ENCODE measurements around the gene PLCL2. TPM values are rescaled to one million over a fixed set of nuclear protein-coding genes. Genes with fewer than 3 reads are reported as not detected.

Gene PLCL2
- total RNA-seq, 1 donor from 2014 or later, result 5.6 TPM

- TF ChIP-seq, protein P1, sequence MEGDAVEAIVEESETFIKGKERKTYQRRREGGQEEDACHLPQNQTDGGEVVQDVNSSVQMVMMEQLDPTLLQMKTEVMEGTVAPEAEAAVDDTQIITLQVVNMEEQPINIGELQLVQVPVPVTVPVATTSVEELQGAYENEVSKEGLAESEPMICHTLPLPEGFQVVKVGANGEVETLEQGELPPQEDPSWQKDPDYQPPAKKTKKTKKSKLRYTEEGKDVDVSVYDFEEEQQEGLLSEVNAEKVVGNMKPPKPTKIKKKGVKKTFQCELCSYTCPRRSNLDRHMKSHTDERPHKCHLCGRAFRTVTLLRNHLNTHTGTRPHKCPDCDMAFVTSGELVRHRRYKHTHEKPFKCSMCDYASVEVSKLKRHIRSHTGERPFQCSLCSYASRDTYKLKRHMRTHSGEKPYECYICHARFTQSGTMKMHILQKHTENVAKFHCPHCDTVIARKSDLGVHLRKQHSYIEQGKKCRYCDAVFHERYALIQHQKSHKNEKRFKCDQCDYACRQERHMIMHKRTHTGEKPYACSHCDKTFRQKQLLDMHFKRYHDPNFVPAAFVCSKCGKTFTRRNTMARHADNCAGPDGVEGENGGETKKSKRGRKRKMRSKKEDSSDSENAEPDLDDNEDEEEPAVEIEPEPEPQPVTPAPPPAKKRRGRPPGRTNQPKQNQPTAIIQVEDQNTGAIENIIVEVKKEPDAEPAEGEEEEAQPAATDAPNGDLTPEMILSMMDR (IDR thresholded peaks at IDR 0.05), result no peak
- TF ChIP-seq POLR2A (IDR thresholded peaks at IDR 0.05) (no peak), POLR2AphosphoS5 (IDR thresholded peaks at IDR 0.05; ENCODE audit: insufficient read depth in 1 of 2, low read depth in 1 of 2) (no peak)
- Histone ChIP-seq H3K36me3 (no peaks in the 10 kb centered on the region), H3K27ac (no peak overlapping the region), H3K4me3 (no peak overlapping the region), H3K27me3 (no peaks in the 10 kb centered on the region), H3K9me3 (no peaks in the 10 kb centered on the region), H3K4me1 (no peaks in the 10 kb centered on the region)
- intact Hi-C loops (cut with DNase I), result no loop called here
- no peak for DNase-seq (ENCODE audit: extremely low spot score in 2 of 2)
Observed at GRCh38 chr3:17079933-17080332, 195.2 kb downstream of the PLCL2 start.

DNA sequence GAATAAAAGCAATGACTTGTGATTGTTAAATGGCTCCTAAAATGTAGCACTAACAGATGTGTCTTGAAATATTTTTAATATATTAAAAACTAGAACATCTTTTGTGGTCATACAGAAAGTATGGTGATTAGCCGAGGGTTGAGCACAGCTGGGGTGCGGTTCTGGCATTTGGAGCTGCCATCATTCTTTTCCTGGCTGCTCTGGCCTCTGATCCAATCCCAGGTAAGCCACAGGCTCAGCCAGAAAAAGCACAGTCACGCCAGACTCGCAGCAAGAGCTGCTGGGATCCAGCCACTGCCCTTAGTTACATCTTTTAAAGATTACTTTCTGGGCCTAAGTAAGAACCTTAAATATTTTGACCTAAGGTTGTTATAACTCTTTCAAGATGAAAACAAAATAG, 196.8 kb downstream of the PLCL2 start:
- no peaks in the 10 kb centered on the region for H3K27me3 ChIP-seq

DNA sequence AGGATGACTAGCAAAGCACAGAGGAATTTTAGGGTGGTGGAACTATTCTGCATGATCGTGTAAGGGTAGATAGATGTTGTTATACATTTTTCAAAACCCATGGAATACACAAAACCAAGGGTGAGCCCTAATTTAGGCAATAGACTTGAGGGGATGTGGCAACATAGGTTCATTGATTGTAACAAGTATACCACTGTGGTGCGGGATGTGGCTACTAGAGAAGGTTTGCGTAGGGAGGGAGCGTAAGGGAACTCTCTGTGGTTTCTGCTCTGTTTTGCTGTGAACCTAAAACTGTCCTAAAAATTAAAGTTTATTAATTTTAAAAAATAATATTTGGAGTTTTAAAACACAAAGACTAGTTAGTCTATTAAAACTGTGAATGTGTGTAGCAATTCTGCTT, 202.8 kb downstream of the PLCL2 start:
- peaks cover 18% of the 10 kb centered on the region for H3K4me1 ChIP-seq
- no peaks in the 10 kb centered on the region for H3K9me3 ChIP-seq
- H3K4me3 ChIP-seq, result no peak overlapping the region
- no peaks in the 10 kb centered on the region for H3K36me3 ChIP-seq
- no peak for TF ChIP-seq POLR2AphosphoS5 (IDR thresholded peaks at IDR 0.05; ENCODE audit: insufficient read depth in 1 of 2, low read depth in 1 of 2)
- no peak for TF ChIP-seq POLR2A (IDR thresholded peaks at IDR 0.05)
- TF ChIP-seq, protein P1 (IDR thresholded peaks at IDR 0.05), result no peak
- intact Hi-C loops (cut with DNase I), result no loop called here
- no peak for DNase-seq (ENCODE audit: extremely low spot score in 2 of 2)
- no peaks in the 10 kb centered on the region for H3K27me3 ChIP-seq
- no peak overlapping the region for H3K27ac ChIP-seq

More for the DNA sequence above, 196.8 kb downstream of the PLCL2 start:
- intact Hi-C loops (cut with DNase I), result no loop called here
- Histone ChIP-seq H3K9me3 (no peaks in the 10 kb centered on the region), H3K27ac (no peak overlapping the region), H3K4me3 (no peak overlapping the region), H3K4me1 (no peaks in the 10 kb centered on the region), H3K36me3 (no peaks in the 10 kb centered on the region)
- no peak for DNase-seq (ENCODE audit: extremely low spot score in 2 of 2)
- TF ChIP-seq POLR2A (IDR thresholded peaks at IDR 0.05) (no peak), POLR2AphosphoS5 (IDR thresholded peaks at IDR 0.05; ENCODE audit: insufficient read depth in 1 of 2, low read depth in 1 of 2) (no peak)
- TF ChIP-seq, protein P1 (IDR thresholded peaks at IDR 0.05), result no peak

GRCh38 chr3:17088017-17088416, 203.3 kb downstream of the PLCL2 start:
- intact Hi-C loops (cut with DNase I), result no loop called here
- no peak for DNase-seq (ENCODE audit: extremely low spot score in 2 of 2)

GRCh38 chr3:17088602-17089313, 204.0 kb downstream of the PLCL2 start:
- Histone ChIP-seq H3K36me3 (no peaks in the 10 kb centered on the region), H3K4me1 (peaks cover 18% of the 10 kb centered on the region), H3K9me3 (no peaks in the 10 kb centered on the region), H3K27me3 (no peaks in the 10 kb centered on the region), H3K4me3 (no peak overlapping the region), H3K27ac (no peak overlapping the region)
- TF ChIP-seq POLR2A (IDR thresholded peaks at IDR 0.05) (no peak), POLR2AphosphoS5 (IDR thresholded peaks at IDR 0.05; ENCODE audit: insufficient read depth in 1 of 2, low read depth in 1 of 2) (no peak)
- TF ChIP-seq, protein P1 (IDR thresholded peaks at IDR 0.05), result no peak
- intact Hi-C loops (cut with DNase I), result no loop called here
- no peak for DNase-seq (ENCODE audit: extremely low spot score in 2 of 2)

More at GRCh38 chr3:17088017-17088416, 203.3 kb downstream of the PLCL2 start:
- Histone ChIP-seq H3K9me3 (no peaks in the 10 kb centered on the region), H3K4me1 (peaks cover 18% of the 10 kb centered on the region), H3K27ac (no peak overlapping the region), H3K27me3 (no peaks in the 10 kb centered on the region), H3K36me3 (no peaks in the 10 kb centered on the region), H3K4me3 (no peak overlapping the region)
- TF ChIP-seq POLR2AphosphoS5 (IDR thresholded peaks at IDR 0.05; ENCODE audit: insufficient read depth in 1 of 2, low read depth in 1 of 2) (no peak), POLR2A (IDR thresholded peaks at IDR 0.05) (no peak)
- TF ChIP-seq, protein P1 (IDR thresholded peaks at IDR 0.05), result no peak

Data from vagina (tissue), 2 donors.